ENCODE data around the gene PODXL. TPM values are rescaled to one million over a fixed set of nuclear protein-coding genes. Genes with fewer than 3 reads are reported as not detected.

Gene PODXL
- total RNA-seq, 6 donors from 2014 or later: 57.0 to 108 (median 96.6) TPM

GRCh38 chr7:131489196-131489595 is 67.2 kb downstream of the PODXL start:
- TF ChIP-seq CTCF (IDR thresholded peaks at IDR 0.05) (no peak), POLR2A (IDR thresholded peaks at IDR 0.05) (no peak), POLR2AphosphoS5 (IDR thresholded peaks at IDR 0.05) (no peak), EP300 (IDR thresholded peaks at IDR 0.05) (no peak)
- no peak for ATAC-seq (ENCODE audit: low FRiP score in 2 of 2)

GRCh38 chr7:131488361-131488760 is 68.1 kb downstream of the PODXL start:
- TF ChIP-seq CTCF (IDR thresholded peaks at IDR 0.05): no peak
- no peak for TF ChIP-seq POLR2A (IDR thresholded peaks at IDR 0.05)
- no peak for TF ChIP-seq EP300 (IDR thresholded peaks at IDR 0.05)
- TF ChIP-seq POLR2AphosphoS5 (IDR thresholded peaks at IDR 0.05): no peak
- no peak for ATAC-seq (ENCODE audit: low FRiP score in 2 of 2)
- Histone ChIP-seq H3K4me3 (no peak overlapping the region), H3K4me1 (no peaks in the 10 kb centered on the region), H3K36me3 (peaks cover 0 to 17% (median 5%) of the 10 kb centered on the region in 4 donors), H3K27ac (no peak overlapping the region), H3K9me3 (no peaks in the 10 kb centered on the region), H3K27me3 (no peaks in the 10 kb centered on the region)
- DNase-seq: no peak
- 88 to 91% methylated on average over 2 of the region's 2 CpGs for WGBS, 2 donors

More at GRCh38 chr7:131489196-131489595, 67.2 kb downstream of the PODXL start:
- 61 to 68% methylated on average over 1 of the region's 1 CpG for WGBS, 2 donors
- no peak for DNase-seq
- H3K9me3 ChIP-seq: no peaks in the 10 kb centered on the region
- H3K4me1 ChIP-seq: no peaks in the 10 kb centered on the region
- no peak overlapping the region for H3K4me3 ChIP-seq
- H3K27me3 ChIP-seq: no peaks in the 10 kb centered on the region
- peaks cover 0 to 19% (median 5%) of the 10 kb centered on the region in 4 donors for H3K36me3 ChIP-seq
- H3K27ac ChIP-seq: no peak overlapping the region

GRCh38 chr7:131487217-131487616 is 69.2 kb downstream of the PODXL start:
- Histone ChIP-seq H3K9me3 (no peaks in the 10 kb centered on the region), H3K27ac (no peak overlapping the region), H3K27me3 (no peaks in the 10 kb centered on the region), H3K4me1 (no peaks in the 10 kb centered on the region), H3K4me3 (no peak overlapping the region), H3K36me3 (peaks cover 0 to 13% (median 5%) of the 10 kb centered on the region in 4 donors)
- 61 to 72% methylated on average over 1 of the region's 1 CpG for WGBS, 2 donors
- TF ChIP-seq POLR2A (IDR thresholded peaks at IDR 0.05) (no peak), CTCF (IDR thresholded peaks at IDR 0.05) (no peak), POLR2AphosphoS5 (IDR thresholded peaks at IDR 0.05) (no peak), EP300 (IDR thresholded peaks at IDR 0.05) (no peak)
- ATAC-seq (ENCODE audit: low FRiP score in 2 of 2): no peak
- DNase-seq: no peak

GRCh38 chr7:131486346-131486745 is 70.1 kb downstream of the PODXL start:
- WGBS, 2 donors: 79 to 86% methylated on average over 2 of the region's 2 CpGs
- H3K27ac ChIP-seq: no peak overlapping the region
- H3K4me1 ChIP-seq: peaks cover 0 to under 1% (median 0%) of the 10 kb centered on the region in 4 donors
- DNase-seq: no peak
- TF ChIP-seq EP300 (IDR thresholded peaks at IDR 0.05): no peak
- no peak for TF ChIP-seq CTCF (IDR thresholded peaks at IDR 0.05)
- no peak for TF ChIP-seq POLR2A (IDR thresholded peaks at IDR 0.05)
- no peak for TF ChIP-seq POLR2AphosphoS5 (IDR thresholded peaks at IDR 0.05)
- H3K36me3 ChIP-seq: peaks cover 0 to 13% (median 5%) of the 10 kb centered on the region in 4 donors
- no peaks in the 10 kb centered on the region for H3K27me3 ChIP-seq
- ATAC-seq (ENCODE audit: low FRiP score in 2 of 2): no peak
- no peaks in the 10 kb centered on the region for H3K9me3 ChIP-seq
- no peak overlapping the region for H3K4me3 ChIP-seq

GRCh38 chr7:131483586-131483985 is 72.8 kb downstream of the PODXL start:
- Histone ChIP-seq H3K4me3 (no peak overlapping the region), H3K9me3 (no peaks in the 10 kb centered on the region), H3K4me1 (peaks cover 0 to 17% (median 12%) of the 10 kb centered on the region in 4 donors), H3K27ac (no peak overlapping the region), H3K27me3 (no peaks in the 10 kb centered on the region), H3K36me3 (peaks cover 0 to 17% (median 5%) of the 10 kb centered on the region in 4 donors)
- no peak for DNase-seq
- ATAC-seq (ENCODE audit: low FRiP score in 2 of 2): no peak
- WGBS, 2 donors: 95% methylated on average over 2 of the region's 2 CpGs
- TF ChIP-seq EP300 (IDR thresholded peaks at IDR 0.05) (no peak), POLR2A (IDR thresholded peaks at IDR 0.05) (no peak), CTCF (IDR thresholded peaks at IDR 0.05) (no peak), POLR2AphosphoS5 (IDR thresholded peaks at IDR 0.05) (no peak)

All from upper lobe of left lung (tissue), 6 donors.